Dermis blood vessel endothelial cell (primary cell): ENCODE measurements around the gene RSRC1. TPM values are rescaled to one million over a fixed set of nuclear protein-coding genes. Genes with fewer than 3 reads are reported as not detected.
"Not testable (repeated sequence)": the region's sequence is repeated elsewhere in the genome, so short reads cannot be mapped to it uniquely, and the experiment has no call there.

Experiments used
- DNase-seq: peaks from one replicate; pipeline ENCODE4 v3.0.0; 2010
- total RNA-seq: library from RNA; depleted of rRNA; stranded (reverse); fragments of >200 nt; gene quantifications from 2 replicates; pipeline ENCODE4 v1.2.3, GENCODE V29; 2014

Gene RSRC1
- total RNA-seq, 1 donor from 2014 or later: 35.7 TPM

DNA sequence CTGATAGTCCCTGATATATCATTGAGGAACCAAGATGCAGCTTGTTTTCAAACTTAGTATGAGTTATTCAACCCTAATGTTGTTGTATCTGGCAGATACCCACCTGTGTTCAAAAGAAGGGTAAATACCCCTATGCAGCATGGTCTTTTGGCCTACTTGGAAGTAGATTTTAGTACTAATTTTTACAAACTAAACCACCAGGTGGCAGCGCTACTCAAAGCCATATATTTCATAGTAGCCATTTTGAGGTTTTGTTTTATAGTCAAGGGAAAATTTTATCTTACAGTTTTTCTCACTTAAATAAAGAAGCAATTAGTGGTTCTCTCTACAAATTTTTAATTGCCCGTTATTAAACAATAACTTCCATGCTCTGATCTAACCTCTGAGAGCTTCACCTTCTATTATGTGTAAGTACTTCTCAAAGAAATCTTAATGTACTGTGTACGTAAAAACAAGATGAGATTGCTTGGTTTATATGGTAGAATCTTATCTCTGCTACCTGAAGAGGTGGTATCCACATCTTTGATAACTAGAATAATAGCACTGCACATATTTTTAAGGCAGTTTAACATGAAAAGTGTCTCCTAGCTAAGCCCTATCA, 429.6 kb downstream of the RSRC1 start:
- peak; percentile 82 for DNase-seq

DNA sequence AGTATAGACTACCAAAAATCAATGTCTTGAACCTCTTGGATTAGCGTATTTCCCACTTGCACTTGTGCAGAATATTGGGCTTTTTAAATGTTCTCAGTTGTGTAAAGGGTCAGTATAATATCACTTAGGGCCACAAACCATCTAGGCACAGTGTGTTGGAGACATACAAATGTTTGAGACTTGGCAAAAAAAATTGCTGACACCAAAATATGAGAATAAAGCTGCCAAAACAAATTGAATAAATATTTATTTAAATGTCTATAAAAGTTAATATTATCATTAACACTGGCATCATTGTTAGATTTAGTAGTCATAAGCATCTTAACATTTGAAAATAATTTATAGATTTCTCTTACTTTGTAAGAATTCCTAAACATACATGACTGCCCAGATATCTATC, 430.2 kb downstream of the RSRC1 start:
- DNase-seq: no peak

DNA sequence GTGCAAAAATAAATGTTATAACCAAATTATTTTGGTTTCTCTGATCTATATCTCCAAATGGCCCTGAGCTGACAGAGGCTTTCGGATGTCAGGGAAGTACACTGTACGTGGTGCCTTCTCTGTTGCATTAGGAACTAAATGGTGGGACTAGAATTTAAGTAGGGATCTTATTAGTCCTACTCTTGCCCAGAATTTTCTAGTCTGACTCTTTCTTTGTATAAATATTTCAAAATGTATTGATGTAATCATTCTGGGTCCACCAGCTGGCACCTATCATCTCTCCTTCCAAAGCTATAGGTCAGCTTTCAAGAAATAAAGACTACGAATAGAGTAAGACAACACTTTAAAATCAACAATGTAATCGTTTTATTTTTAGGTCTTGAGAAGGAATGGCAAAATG, 438.8 kb downstream of the RSRC1 start:
- DNase-seq: no peak

DNA sequence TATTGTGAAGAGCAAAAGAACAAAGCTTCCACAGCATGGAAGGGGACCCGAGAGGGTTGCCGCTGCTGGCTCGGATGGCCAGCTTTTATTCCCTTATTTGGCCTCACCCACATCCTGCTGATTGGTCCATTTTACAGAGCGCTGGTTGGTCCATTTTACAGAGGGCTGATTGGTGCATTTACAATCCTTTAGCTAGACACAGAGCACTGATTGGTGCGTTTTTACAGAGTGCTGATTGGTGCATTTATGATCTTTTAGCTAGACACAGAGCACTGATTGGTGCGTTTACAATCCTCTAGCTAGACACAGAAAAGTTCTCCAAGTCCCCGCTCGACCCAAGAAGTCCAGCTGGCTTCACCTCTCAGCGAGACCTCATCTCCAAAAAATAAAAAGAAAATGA, 440.0 kb downstream of the RSRC1 start:
- not testable (repeated sequence) for DNase-seq

DNA sequence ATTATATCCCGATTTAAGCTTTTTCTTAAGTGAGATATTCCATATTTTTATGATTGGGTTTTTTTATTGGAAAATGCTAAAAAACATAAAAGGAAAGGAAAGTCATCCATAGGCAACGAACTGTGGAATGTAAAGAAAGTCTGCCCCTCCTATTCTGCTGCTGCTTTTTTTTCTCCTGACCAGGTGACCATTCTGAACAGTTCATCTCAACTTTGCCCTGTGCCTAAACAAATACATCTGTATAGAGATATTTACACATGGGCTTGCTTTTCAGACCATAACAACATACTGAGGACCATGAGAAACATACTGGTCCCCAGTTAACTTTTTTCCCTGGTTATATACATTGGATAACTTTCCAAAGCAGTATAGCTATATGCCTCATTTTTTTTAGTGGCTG, 442.2 kb downstream of the RSRC1 start:
- no peak for DNase-seq

DNA sequence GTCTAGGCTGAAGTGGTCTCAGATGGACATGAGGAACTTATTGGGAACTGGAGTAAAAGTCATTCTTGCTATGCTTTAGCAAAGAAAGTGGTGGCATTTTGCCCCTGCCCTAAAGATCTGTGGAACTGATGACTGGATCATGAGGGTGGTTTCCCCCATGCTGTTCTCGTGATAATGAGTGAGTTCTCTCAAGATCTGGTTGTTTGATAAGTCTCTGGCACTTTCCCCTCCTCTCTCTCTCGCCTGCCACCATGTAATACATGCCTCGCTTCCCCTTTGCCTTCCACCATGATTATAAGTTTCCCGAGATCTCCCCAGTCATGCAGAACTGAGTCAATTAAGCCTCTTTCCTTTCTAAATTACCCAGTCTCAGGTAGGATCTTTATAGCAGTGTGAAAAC, 449.6 kb downstream of the RSRC1 start:
- DNase-seq: no peak

DNA sequence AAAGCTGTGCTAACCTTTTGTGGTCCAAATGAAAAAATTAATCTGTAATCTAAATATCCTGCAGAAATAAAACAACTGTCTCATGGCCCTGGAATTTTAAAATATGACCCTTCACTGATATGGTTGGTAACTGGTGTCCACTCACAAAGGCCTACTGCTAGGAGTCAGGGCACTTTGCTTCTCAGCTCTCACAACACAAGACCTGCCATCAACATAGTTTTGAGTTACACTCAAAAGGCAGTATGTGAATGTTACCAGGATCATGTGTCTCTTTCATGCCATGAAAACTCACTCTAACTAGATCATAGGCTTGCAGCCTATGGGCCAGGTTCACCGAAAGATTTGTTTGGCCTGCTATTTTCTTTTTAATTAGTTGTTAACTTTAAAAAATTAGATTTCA, 451.1 kb downstream of the RSRC1 start:
- no peak for DNase-seq

DNA sequence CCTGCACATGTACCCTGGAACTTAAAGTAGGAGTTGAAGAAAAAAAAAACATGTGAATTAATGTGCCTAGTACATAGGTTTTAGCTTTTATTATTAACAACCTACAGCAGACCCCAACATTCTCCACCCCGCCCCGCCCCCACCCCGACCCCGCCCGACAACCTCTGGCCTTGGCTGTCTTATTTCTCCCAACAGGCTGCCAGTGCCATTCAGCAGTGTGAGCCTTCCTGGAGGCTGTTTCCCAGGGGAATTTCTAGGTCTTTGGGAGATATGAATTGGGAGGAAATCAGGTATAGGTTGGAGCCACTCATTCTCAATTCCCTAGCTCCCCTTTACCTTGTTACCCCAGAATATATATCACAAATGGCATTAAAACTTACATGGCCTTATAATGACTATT, 452.8 kb downstream of the RSRC1 start:
- no peak for DNase-seq

DNA sequence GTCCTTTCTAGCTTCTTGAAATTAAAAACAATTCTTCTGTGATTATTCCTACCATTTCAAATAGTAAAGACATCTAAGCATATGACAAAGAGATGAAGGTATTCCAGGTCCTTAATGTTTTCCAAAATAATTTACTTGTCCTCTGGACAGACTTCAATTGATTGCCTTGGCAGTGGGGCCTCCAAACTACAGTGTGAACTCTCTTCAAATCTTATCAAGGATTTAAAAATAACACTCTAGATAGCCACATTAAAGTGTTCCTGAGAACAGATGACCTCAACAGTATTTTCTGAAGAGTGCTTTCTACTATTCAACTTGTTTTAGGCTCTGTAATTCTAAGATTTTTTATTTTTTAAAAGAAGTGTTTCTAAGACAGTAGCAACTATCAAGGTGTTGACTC, 453.2 kb downstream of the RSRC1 start:
- DNase-seq: no peak

DNA sequence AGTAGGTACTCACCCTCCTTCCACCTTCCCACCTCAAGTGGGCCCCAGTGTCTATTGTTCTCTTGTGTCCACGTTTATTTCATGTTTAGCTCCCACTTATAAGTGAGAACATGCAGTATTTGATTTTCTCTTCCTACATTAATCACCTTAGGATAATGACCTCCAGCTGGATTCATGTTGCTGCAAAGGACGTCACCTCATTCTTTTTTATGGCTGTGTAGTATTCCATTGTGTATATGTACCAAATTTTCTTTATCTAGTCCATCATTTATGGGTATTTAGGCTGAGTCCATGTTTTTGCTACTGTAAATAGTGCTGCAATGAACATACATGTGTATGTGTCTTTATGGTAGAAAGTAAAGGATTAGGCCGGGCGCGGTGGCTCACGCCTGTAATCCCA, 455.2 kb downstream of the RSRC1 start:
- DNase-seq: no peak

DNA sequence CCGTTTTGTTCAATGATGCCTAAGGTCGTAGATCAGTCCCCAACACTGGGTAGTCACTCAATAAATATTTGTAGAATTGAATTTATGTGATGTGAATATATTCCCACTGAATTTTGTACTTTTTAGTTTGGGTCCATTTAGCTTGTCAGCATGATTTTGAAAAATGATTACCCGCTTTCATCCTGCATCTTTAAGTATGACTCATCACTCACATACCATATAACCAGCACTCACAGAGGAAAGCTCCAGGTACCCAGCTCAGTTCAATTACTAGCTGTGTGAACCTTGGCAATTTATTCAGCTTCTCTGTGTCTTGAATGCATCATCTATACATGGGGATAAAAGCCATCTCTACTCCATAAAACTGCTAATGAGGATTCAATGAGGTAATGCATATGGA, 458.9 kb downstream of the RSRC1 start:
- no peak for DNase-seq

DNA sequence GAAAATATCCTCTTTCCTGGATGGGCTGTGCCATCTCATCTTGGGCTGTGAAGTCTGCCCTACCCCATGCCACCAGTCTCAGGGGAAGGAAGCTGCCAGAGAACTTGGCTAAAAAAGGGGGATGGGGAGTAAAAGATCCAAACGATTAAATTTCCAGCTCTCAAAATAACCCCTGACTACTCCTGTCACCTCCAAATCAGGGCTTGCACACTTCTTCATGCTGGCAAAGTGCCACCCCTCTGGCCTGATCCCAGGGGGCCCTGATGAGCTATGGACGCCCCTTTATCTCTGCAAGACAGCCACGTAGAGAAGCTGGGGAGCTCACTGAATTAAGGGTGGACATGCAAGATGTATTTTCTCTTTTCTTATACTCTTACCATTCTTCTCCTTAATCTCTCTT, 459.9 kb downstream of the RSRC1 start:
- no peak for DNase-seq

DNA sequence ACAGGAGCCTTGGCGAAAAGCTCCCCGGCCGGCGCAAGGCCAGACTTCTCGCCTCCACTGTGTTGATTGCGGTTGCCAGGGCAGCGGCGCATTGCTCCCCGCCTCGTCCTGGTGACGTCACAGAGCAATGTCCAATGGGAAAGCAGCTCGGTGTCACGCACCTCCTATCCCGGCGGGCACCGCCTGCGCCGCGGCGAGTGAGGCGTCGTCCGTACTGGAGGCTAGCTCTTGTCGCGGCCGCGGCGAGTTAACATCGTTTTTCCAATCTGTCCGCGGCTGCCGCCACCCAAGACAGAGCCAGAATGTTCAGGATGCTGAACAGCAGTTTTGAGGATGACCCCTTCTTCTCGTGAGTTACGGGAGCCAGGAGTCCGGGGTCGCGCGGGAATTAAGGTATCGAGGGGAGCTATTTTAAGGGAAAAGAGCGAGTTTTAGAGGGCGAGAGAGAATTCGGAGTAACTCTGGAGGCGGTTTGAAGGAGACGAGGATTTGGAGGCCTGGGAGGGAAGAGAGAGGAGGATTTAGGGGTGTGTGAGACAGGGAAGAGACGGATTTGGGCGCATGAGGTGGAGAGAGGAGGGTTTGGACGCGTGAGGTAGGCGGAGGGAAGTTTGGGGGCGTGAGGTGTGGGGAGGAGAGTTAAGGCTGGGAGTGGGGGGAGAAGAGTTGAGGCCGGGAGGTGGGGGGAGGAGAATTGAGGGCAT, 461.3 kb downstream of the RSRC1 start, which contains the start of gene MLF1:
Gene MLF1 (plus strand): TSS at position 196 of the 704 bp plus-strand sequence. CDS start 107 bp downstream, at position 303.
- DNase-seq: peak; percentile 98

DNA sequence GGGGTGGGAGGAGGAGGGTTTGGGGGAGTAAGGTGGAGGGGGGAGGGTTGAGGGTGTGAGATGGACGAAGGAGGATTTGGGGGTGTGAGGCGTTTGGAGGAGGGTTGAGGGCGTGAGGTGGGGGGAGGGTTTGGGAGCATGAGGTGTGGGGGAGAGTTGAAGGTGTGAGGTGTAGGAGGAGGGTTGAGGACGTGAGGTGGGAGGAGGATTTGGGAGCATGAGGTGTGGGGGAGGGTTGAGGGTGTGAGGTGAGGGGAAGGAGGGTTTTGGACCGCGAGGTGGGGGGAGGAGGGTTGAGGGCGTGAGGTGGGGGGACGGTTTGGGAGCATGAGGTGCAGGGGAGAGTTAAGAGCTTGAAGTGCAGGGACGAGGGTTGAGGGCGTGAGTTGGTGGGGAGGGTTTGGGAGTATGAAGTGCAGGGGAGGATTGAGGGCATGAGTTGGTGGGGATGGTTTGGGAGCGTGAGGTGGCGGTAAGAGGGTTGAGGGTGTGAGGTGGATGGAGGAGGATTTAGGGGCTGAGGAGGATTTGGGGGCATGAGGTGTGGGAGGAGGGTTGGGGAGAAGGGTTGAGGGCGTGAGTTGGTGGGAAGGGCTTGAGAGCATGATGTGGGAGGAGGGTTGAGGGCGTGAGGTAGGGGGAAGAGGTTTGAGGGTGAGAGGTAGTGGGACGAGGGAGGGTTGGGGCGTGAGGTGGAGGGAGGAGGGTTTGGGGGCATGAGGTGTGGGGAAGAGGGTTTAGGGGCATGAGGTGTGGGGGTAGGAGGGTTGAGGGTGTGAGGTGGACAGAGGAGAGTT, 462.3 kb downstream of the RSRC1 start:
- no peak for DNase-seq

DNA sequence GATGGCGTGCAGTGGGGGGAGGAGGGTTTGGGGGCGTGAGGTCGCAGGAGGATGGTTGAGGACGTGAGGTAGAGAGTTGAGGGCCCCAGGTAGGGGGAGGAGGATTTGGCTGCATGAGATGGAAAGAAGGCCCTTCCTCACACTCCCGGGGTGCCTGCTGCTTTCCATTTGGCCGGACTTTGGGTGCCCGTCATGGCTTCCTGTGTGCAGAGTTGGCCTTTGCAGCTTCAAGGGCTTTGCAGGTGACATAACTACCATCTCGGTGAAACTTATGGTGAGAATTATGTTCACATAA, 462.8 kb downstream of the RSRC1 start:
- DNase-seq: no peak

DNA sequence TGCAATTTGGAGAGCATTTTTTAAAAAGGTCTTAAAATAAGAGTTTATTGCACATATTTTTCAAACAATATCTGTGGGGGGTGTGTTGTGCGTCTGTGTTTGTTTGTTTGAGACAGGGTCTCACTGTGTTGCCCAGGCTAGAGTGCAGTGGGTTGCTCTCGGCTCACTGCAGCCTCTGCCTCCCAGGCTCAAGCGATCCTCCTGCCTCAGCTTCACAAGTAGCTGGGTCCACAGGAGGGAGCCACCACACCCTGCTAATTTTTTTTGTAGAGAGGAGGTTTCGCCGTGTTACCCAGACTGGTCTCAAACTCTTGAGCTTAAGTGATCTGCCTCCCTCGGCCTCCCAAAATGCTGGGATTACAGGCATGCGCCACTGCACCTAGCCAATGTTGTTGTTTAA, 463.8 kb downstream of the RSRC1 start:
- no peak for DNase-seq

DNA sequence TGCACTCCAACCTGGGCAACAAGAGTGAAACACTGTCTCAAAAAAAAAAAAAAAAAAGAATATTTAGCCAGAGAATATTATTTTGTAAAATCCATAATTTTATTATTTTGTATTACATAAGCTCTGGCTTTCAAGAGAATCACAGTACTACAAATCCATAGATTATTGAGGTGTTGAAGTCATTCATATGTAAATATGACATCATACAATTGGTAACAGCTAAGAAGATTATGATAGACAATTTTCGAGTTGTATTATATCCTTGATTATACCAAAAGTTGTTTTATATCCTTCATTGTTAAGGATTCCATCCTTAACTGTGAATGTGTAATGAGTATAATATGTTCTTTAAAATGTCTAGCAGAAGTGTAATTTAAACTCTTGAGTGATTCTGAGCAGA, 464.8 kb downstream of the RSRC1 start:
- no peak for DNase-seq

DNA sequence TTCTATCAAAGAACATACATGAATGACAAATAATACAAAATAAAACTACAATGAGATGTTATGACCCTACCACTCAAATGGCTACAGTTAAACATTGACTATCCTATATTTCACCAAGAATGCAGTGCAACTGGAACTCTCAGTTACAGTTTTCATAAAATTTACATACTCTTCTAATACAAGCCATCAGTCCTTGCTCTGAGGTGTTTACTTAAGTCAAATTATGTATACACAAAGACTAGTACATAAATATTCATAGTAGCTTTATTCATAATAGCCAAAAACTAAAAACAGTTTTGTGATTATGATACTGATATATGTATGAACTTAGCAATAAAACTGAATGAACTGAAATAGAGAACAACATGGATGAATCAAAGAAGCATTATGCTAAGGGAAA, 480.3 kb downstream of the RSRC1 start:
- no peak for DNase-seq

Other genes starting within 250 kb of the RSRC1 start
- not detected in 2 replicates for gene SHOX2, start 3.7 kb upstream of the RSRC1 start, total RNA-seq